Upper lobe of left lung (tissue), 6 donors: ENCODE data around the gene MGAT5B. TPM values are rescaled to one million over a fixed set of nuclear protein-coding genes. Genes with fewer than 3 reads are reported as not detected.

ENCODE experiments used
- ATAC-seq, 2 donors: fragments of 200-7000 bp; cut with Tn5 transposase; one replicate each; pipeline ENCODE4 v1.9.1; 2022; ENCODE audit warnings: mild to moderate bottlenecking in 2 of 2, moderate library complexity in 2 of 2; ENCODE audit not compliant: low FRiP score in 2 of 2
- DNase-seq, 2 donors: peaks; one replicate each; pipeline ENCODE4 v3.0.0-alpha.2; 2019 to 2020
- H3K27ac ChIP-seq, 4 donors: fragments of 200-600 bp; sonication (generic); one replicate each; pipeline ENCODE4 v1.5.1; 2016 to 2019
- H3K27me3 ChIP-seq, 4 donors: fragments of 200-600 bp; sonication (generic); one replicate each; pipeline ENCODE4 v1.5.1; 2017 to 2019
- H3K36me3 ChIP-seq, 4 donors: fragments of 200-600 bp; sonication (generic); one replicate each; pipeline ENCODE4 v1.5.1; 2016 to 2019
- H3K4me1 ChIP-seq, 4 donors: fragments of 200-600 bp; sonication (generic); one replicate each; pipeline ENCODE4 v1.5.1; 2018 to 2019
- H3K4me3 ChIP-seq, 4 donors: fragments of 200-600 bp; sonication (generic); one replicate each; pipeline ENCODE4 v1.5.1; 2017 to 2019; ENCODE audit warnings: mild to moderate bottlenecking in 2 of 4, moderate library complexity in 1 of 4
- H3K9me3 ChIP-seq, 4 donors: fragments of 200-600 bp; sonication (generic); one replicate each; pipeline ENCODE4 v1.5.1; 2018 to 2019
- CTCF ChIP-seq, 6 experiments: fragments of 450-650 bp in 4 of 6; fragments of 200-600 bp in 2 of 6; sonication (generic) in 2 of 6; IDR thresholded peaks; one replicate each; pipeline ENCODE4 v1.5.1; 2016 to 2019; ENCODE audit warnings: antibody characterized with exemption in 6 of 6
- EP300 ChIP-seq, 4 donors: sonication (generic); formaldehyde crosslinking; IDR thresholded peaks; one replicate each; pipeline ENCODE4 v1.5.1; 2017; ENCODE audit warnings: antibody characterized with exemption in 4 of 4, control low read depth in 2 of 4
- POLR2A ChIP-seq, 4 donors: fragments of 450-650 bp; IDR thresholded peaks; one replicate each; pipeline ENCODE4 v1.5.1; 2016 to 2017; ENCODE audit warnings: antibody characterized with exemption in 4 of 4, mild to moderate bottlenecking in 2 of 4
- POLR2AphosphoS5 ChIP-seq, 2 donors: sonication (generic); formaldehyde crosslinking; IDR thresholded peaks; one replicate each; pipeline ENCODE4 v1.5.1; 2017; ENCODE audit warnings: antibody characterized with exemption in 2 of 2
- WGBS, 2 donors: methylation state at CpG; one replicate each; pipeline ENCODE4 v1.1.5; 2017 to 2018; 5-methylcytosine and 5-hydroxymethylcytosine counted together
- total RNA-seq, 6 donors: library from RNA; depleted of rRNA in 4 of 6; stranded (reverse); fragments of >200 nt in 4 of 6; gene quantifications; one replicate each; pipeline versions ENCODE4 v1.1.0 to v1.2.1, GENCODE V29; 2016 to 2021
- donor health status: DM: no; HTN: no; CAD: no; lungs with moderate emphysema.
- donor health status: DM: no; HTN: yes; CAD: no; lungs with severe emphysema.

MGAT5B gene
- total RNA-seq, 6 donors from 2014 or later, result 0.20 to 3.0 (median 0.83) TPM

- no peak for TF ChIP-seq EP300 (IDR thresholded peaks at IDR 0.05)
- TF ChIP-seq CTCF (IDR thresholded peaks at IDR 0.05), result no peak
- no peak for TF ChIP-seq POLR2A (IDR thresholded peaks at IDR 0.05)
- WGBS, 2 donors, result 86% methylated on average over 12 to 17 of the region's 17 CpGs
- DNase-seq, result no peak
Observed at GRCh38 chr17:76956846-76957540, 88.8 kb downstream of the MGAT5B start.

GRCh38 chr17:76957678-76958464, 89.7 kb downstream of the MGAT5B start:
- Histone ChIP-seq H3K4me3 (no peak overlapping the region), H3K36me3 (no peaks in the 10 kb centered on the region), H3K27me3 (no peaks in the 10 kb centered on the region), H3K4me1 (no peaks in the 10 kb centered on the region), H3K9me3 (no peaks in the 10 kb centered on the region), H3K27ac (no peak overlapping the region)
- DNase-seq (no peak), ATAC-seq (no peak)
- TF ChIP-seq POLR2A (IDR thresholded peaks at IDR 0.05) (no peak), POLR2AphosphoS5 (IDR thresholded peaks at IDR 0.05) (no peak), CTCF (IDR thresholded peaks at IDR 0.05) (no peak), EP300 (IDR thresholded peaks at IDR 0.05) (no peak)
- 49 to 60% methylated on average over 9 to 28 of the region's 28 CpGs for WGBS, 2 donors

More at GRCh38 chr17:76956846-76957540, 88.8 kb downstream of the MGAT5B start:
- no peaks in the 10 kb centered on the region for H3K36me3 ChIP-seq
- no peak for ATAC-seq
- no peaks in the 10 kb centered on the region for H3K9me3 ChIP-seq
- no peak overlapping the region for H3K27ac ChIP-seq
- no peak overlapping the region for H3K4me3 ChIP-seq
- H3K4me1 ChIP-seq, result no peaks in the 10 kb centered on the region
- H3K27me3 ChIP-seq, result no peaks in the 10 kb centered on the region

- H3K27ac ChIP-seq, result no peak overlapping the region
- H3K4me3 ChIP-seq, result no peak overlapping the region
- no peaks in the 10 kb centered on the region for H3K9me3 ChIP-seq
- no peaks in the 10 kb centered on the region for H3K36me3 ChIP-seq
- 73 to 75% methylated on average over 9 of the region's 9 CpGs for WGBS, 2 donors
- no peaks in the 10 kb centered on the region for H3K27me3 ChIP-seq
- TF ChIP-seq EP300 (IDR thresholded peaks at IDR 0.05) (no peak), POLR2AphosphoS5 (IDR thresholded peaks at IDR 0.05) (no peak), CTCF (IDR thresholded peaks at IDR 0.05) (no peak), POLR2A (IDR thresholded peaks at IDR 0.05) (no peak)
- H3K4me1 ChIP-seq, result no peaks in the 10 kb centered on the region
- DNase-seq (no peak), ATAC-seq (no peak)
Observed at GRCh38 chr17:76958974-76959373, 90.8 kb downstream of the MGAT5B start.

GRCh38 chr17:76961869-76962268, 93.7 kb downstream of the MGAT5B start:
- no peak overlapping the region for H3K4me3 ChIP-seq
- H3K9me3 ChIP-seq, result no peaks in the 10 kb centered on the region
- no peak overlapping the region for H3K27ac ChIP-seq
- H3K36me3 ChIP-seq, result no peaks in the 10 kb centered on the region
- no peak for ATAC-seq
- no peaks in the 10 kb centered on the region for H3K27me3 ChIP-seq
- 77 to 81% methylated on average over 13 of the region's 13 CpGs for WGBS, 2 donors
- DNase-seq, result no peak
- no peaks in the 10 kb centered on the region for H3K4me1 ChIP-seq
- TF ChIP-seq POLR2AphosphoS5 (IDR thresholded peaks at IDR 0.05) (no peak), EP300 (IDR thresholded peaks at IDR 0.05) (no peak), CTCF (IDR thresholded peaks at IDR 0.05) (no peak), POLR2A (IDR thresholded peaks at IDR 0.05) (no peak)
